Measurements from ENCODE around the gene TTC7B. TPM values are rescaled to one million over a fixed set of nuclear protein-coding genes. Genes with fewer than 3 reads are reported as not detected.

Gene TTC7B
- total and polyA plus RNA-seq, 2 experiments from 2014 or later, result 7.9 to 28.6 TPM

DNA sequence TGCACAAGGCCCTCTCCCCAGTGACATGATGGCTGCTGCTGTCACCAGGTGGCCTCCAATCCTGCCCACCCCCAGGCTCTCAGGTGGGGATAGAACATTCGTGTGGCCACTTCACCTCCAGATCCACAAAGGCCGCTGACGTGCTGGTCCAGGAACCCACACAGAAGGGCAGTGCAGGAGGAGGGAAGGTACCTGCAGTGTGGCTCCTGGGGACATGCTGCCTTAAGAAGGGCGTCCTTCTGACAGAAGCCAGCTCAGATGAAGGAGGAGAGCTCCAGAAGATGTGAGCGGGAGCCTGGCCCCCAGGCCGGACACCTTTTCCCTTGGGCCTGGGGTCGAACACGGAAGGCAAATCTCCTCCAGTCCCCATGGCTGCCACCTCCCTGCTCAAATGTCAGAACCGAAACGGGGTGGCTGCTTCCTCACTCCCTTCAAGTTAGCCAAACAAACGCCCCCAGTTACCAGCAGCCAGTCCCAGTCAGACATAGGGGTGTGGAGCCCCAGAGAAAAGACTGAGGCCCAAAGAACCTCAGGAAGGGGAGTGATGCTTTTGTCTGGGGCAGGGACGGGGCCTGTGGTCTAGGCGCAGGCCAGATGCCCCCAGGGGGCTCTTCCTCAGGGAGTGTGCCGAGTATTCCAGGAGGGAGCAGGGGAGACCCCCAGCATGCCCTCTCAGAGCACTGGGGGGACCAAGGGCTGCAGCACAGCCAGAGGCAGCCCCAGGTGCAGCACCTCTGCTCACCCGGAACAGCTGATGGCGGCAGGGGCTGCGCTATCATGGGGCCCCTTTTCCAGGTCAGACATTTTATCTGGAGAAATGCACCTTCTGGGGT lies 263.5 kb downstream of the TTC7B start:
- TF ChIP-seq NANOG (IDR thresholded peaks at IDR 0.05; ENCODE audit: borderline replicate concordance) (no peak), STAT1 (IDR thresholded peaks at IDR 0.05; ENCODE audit: unreplicated experiment) (no peak), EZH2 (IDR thresholded peaks at IDR 0.05; ENCODE audit: low read depth, unreplicated experiment) (no peak), ZNF114 (CRISPR knock-in tag; IDR thresholded peaks at IDR 0.05) (no peak), POLR2AphosphoS5 (IDR thresholded peaks at IDR 0.05; ENCODE audit: low read depth) (no peak)
- TF ChIP-seq, protein P1, sequence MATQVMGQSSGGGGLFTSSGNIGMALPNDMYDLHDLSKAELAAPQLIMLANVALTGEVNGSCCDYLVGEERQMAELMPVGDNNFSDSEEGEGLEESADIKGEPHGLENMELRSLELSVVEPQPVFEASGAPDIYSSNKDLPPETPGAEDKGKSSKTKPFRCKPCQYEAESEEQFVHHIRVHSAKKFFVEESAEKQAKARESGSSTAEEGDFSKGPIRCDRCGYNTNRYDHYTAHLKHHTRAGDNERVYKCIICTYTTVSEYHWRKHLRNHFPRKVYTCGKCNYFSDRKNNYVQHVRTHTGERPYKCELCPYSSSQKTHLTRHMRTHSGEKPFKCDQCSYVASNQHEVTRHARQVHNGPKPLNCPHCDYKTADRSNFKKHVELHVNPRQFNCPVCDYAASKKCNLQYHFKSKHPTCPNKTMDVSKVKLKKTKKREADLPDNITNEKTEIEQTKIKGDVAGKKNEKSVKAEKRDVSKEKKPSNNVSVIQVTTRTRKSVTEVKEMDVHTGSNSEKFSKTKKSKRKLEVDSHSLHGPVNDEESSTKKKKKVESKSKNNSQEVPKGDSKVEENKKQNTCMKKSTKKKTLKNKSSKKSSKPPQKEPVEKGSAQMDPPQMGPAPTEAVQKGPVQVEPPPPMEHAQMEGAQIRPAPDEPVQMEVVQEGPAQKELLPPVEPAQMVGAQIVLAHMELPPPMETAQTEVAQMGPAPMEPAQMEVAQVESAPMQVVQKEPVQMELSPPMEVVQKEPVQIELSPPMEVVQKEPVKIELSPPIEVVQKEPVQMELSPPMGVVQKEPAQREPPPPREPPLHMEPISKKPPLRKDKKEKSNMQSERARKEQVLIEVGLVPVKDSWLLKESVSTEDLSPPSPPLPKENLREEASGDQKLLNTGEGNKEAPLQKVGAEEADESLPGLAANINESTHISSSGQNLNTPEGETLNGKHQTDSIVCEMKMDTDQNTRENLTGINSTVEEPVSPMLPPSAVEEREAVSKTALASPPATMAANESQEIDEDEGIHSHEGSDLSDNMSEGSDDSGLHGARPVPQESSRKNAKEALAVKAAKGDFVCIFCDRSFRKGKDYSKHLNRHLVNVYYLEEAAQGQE (IDR thresholded peaks at IDR 0.05; ENCODE audit: unreplicated experiment), result no peak
- TF ChIP-seq, protein P2, sequence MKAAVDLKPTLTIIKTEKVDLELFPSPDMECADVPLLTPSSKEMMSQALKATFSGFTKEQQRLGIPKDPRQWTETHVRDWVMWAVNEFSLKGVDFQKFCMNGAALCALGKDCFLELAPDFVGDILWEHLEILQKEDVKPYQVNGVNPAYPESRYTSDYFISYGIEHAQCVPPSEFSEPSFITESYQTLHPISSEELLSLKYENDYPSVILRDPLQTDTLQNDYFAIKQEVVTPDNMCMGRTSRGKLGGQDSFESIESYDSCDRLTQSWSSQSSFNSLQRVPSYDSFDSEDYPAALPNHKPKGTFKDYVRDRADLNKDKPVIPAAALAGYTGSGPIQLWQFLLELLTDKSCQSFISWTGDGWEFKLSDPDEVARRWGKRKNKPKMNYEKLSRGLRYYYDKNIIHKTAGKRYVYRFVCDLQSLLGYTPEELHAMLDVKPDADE (IDR thresholded peaks at IDR 0.05), result no peak
- TF ChIP-seq, protein P3, sequence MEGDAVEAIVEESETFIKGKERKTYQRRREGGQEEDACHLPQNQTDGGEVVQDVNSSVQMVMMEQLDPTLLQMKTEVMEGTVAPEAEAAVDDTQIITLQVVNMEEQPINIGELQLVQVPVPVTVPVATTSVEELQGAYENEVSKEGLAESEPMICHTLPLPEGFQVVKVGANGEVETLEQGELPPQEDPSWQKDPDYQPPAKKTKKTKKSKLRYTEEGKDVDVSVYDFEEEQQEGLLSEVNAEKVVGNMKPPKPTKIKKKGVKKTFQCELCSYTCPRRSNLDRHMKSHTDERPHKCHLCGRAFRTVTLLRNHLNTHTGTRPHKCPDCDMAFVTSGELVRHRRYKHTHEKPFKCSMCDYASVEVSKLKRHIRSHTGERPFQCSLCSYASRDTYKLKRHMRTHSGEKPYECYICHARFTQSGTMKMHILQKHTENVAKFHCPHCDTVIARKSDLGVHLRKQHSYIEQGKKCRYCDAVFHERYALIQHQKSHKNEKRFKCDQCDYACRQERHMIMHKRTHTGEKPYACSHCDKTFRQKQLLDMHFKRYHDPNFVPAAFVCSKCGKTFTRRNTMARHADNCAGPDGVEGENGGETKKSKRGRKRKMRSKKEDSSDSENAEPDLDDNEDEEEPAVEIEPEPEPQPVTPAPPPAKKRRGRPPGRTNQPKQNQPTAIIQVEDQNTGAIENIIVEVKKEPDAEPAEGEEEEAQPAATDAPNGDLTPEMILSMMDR (conservative IDR thresholded peaks at IDR 0.05; ENCODE audit: low read depth in 2 of 2), result no peak
- Mint-ChIP-seq H3K27me3 (ENCODE audit: insufficient read depth, low read depth, poor library complexity) (peaks cover 13% of the 10 kb centered on the region), H3K36me3 (ENCODE audit: low read depth) (peaks cover 4% of the 10 kb centered on the region; the same call in 1 of the 3 replicates), H3K9me3 (peaks cover 5% of the 10 kb centered on the region; the same call in 2 of the 3 replicates), H3K4me3 (no peak overlapping the region), H3K27ac (no peak overlapping the region), H3K4me1 (peaks cover 16% of the 10 kb centered on the region)
- H2AFZ ChIP-seq, result no peak overlapping the region
- no peak overlapping the region for H3K4me3 ChIP-seq
- ATAC-seq, result no peak
- H3K27me3 ChIP-seq (ENCODE audit: insufficient read depth), result no peaks in the 10 kb centered on the region
- H3K79me2 ChIP-seq (replicated peaks; ENCODE audit: insufficient read depth), result no peaks in the 10 kb centered on the region
- no peaks in the 10 kb centered on the region for H3K9me2 ChIP-seq (ENCODE audit: insufficient read depth)
- no peaks in the 10 kb centered on the region for H3F3A ChIP-seq (replicated peaks; ENCODE audit: low read depth)
- no peaks in the 10 kb centered on the region for H3K36me3 ChIP-seq (ENCODE audit: insufficient read depth)
- H3K27ac ChIP-seq (ENCODE audit: low read depth), result no peak overlapping the region
- H3K4me1 ChIP-seq (ENCODE audit: insufficient read depth), result peaks cover 12% of the 10 kb centered on the region
- H4K20me1 ChIP-seq (replicated peaks; ENCODE audit: insufficient read depth), result no peaks in the 10 kb centered on the region
- DNase-seq (ENCODE audit: low spot score), result no peak
- H3K4me2 ChIP-seq, result no peak overlapping the region

Measured in GM23338 (cell line).